Left lung (tissue), 10 donors: ENCODE results near the gene DNHD1. TPM values are rescaled to one million over a fixed set of nuclear protein-coding genes. Genes with fewer than 3 reads are reported as not detected.

Experiments used
- ATAC-seq: fragments of 200-7000 bp; cut with Tn5 transposase; one replicate; pipeline ENCODE4 v1.9.1; 2020; ENCODE audit warnings: moderate library complexity
- DNase-seq, 4 donors: peaks; one replicate each; pipeline ENCODE4 v3.0.0-alpha.2; 2013 to 2020
- H3K27ac ChIP-seq, 2 donors: fragments of 200-600 bp; sonication (generic) in 1 of 2; one replicate each; pipeline versions ENCODE4 v1.5.0 to v1.8.0; 2020 to 2021
- H3K27me3 ChIP-seq, 2 donors: fragments of 200-600 bp; sonication (generic) in 1 of 2; one replicate each; pipeline versions ENCODE4 v1.5.0 to v1.8.0; 2020 to 2021
- H3K36me3 ChIP-seq, 2 donors: fragments of 200-600 bp; sonication (generic) in 1 of 2; one replicate each; pipeline versions ENCODE4 v1.5.0 to v1.8.0; 2020 to 2021
- H3K4me1 ChIP-seq, 2 donors: fragments of 200-600 bp; one replicate each; pipeline ENCODE4 v1.8.0; 2021
- H3K4me3 ChIP-seq, 2 donors: fragments of 200-600 bp; sonication (generic) in 1 of 2; one replicate each; pipeline versions ENCODE4 v1.5.0 to v1.8.0; 2020 to 2021; ENCODE audit warnings: mild to moderate bottlenecking in 1 of 2
- H3K9me3 ChIP-seq, 2 donors: fragments of 200-600 bp; sonication (generic) in 1 of 2; one replicate each; pipeline versions ENCODE4 v1.5.0 to v1.8.0; 2020 to 2021
- intact Hi-C, 2 donors: fragments of 100-400 bp; cut with DNase I; formaldehyde crosslinking; loops; one replicate each; pipeline versions ENCODE4 v1.11.2 to v1.14.2; 2022
- polyA plus RNA-seq, 6 donors: library from polyadenylated mRNA; unstranded; fragments of 120-200 nt; gene quantifications; one replicate each; pipeline ENCODE4 v1.2.1, GENCODE V29; 2013; ENCODE audit not compliant: insufficient read length in 6 of 6
- total RNA-seq, 2 donors: library from RNA; stranded (reverse); fragmentation: NEBNext Ultra II Directional; extraction: Animal tissue kit (Norgen Biotek cat#: 25700); gene quantifications; one replicate each; pipeline ENCODE4 v1.2.1, GENCODE V29; 2021
- TF ChIP-seq, protein P1 (sequence below), 2 donors: fragments of 200-600 bp; sonication (generic) in 1 of 2; IDR thresholded peaks; one replicate each; pipeline versions ENCODE4 v1.5.0 to v1.8.0; 2021; ENCODE audit warnings: antibody characterized with exemption in 2 of 2
- donor health status: DM: no; HTN: yes; CAD: no.
- donor health status: DM: no; HTN: no; CAD: no.

Gene DNHD1
- total and polyA plus RNA-seq, 8 donors, result 7.1 to 18.6 (median 15.5) TPM

DNA sequence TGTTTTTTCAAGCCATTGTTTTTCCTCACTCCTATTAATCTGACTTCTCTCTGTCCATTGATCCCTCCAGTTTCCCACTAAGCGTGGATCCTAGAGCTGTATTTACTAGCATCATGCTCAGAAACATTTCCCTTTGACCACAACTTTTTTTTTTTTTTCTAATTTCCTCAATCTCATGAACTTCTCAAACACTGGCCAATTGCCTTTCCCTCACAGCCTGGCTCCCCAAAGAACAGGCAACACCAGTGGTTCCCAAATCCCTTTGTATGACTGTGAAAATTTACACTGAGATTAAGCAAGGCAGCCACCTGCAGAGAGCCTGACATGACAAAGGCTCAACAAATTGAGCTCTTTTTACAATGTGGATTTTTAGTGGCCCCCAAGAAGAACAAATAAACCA is 123.6 kb downstream of the DNHD1 start:
- ATAC-seq (no peak), DNase-seq (no peak)
- TF ChIP-seq, protein P1, sequence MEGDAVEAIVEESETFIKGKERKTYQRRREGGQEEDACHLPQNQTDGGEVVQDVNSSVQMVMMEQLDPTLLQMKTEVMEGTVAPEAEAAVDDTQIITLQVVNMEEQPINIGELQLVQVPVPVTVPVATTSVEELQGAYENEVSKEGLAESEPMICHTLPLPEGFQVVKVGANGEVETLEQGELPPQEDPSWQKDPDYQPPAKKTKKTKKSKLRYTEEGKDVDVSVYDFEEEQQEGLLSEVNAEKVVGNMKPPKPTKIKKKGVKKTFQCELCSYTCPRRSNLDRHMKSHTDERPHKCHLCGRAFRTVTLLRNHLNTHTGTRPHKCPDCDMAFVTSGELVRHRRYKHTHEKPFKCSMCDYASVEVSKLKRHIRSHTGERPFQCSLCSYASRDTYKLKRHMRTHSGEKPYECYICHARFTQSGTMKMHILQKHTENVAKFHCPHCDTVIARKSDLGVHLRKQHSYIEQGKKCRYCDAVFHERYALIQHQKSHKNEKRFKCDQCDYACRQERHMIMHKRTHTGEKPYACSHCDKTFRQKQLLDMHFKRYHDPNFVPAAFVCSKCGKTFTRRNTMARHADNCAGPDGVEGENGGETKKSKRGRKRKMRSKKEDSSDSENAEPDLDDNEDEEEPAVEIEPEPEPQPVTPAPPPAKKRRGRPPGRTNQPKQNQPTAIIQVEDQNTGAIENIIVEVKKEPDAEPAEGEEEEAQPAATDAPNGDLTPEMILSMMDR (IDR thresholded peaks at IDR 0.05), result no peak

More for the DNA sequence above, 123.6 kb downstream of the DNHD1 start:
- Histone ChIP-seq H3K4me3 (no peak overlapping the region), H3K9me3 (no peaks in the 10 kb centered on the region), H3K4me1 (peaks cover 13 to 40% of the 10 kb centered on the region in 2 donors), H3K27ac (no peak overlapping the region), H3K27me3 (no peaks in the 10 kb centered on the region), H3K36me3 (peaks cover 0 to 38% of the 10 kb centered on the region in 2 donors)
- intact Hi-C loops, result no loop called here

Other genes starting within 250 kb of the DNHD1 start
- not detected for gene CCKBR, start 237.4 kb upstream of the DNHD1 start, total RNA-seq
- under 1 TPM; 0.21 to 0.54 (median 0.27) TPM for gene CCKBR, start 237.4 kb upstream of the DNHD1 start, polyA plus RNA-seq
- 10 to 100 TPM; 61.2 to 87.4 TPM for gene CAVIN3, start 176.8 kb upstream of the DNHD1 start, total RNA-seq
- 10 to 100 TPM; 19.0 to 39.2 (median 25.6) TPM for gene CAVIN3, start 176.8 kb upstream of the DNHD1 start, polyA plus RNA-seq
- 10 to 100 TPM; 55.2 to 79.3 TPM for gene SMPD1, start 106.8 kb upstream of the DNHD1 start, total RNA-seq
- gene SMPD1, start 106.8 kb upstream of the DNHD1 start, polyA plus RNA-seq, result 10 to 100 TPM; 18.6 to 27.8 (median 22.7) TPM
- gene APBB1, start 78.2 kb upstream of the DNHD1 start, total RNA-seq, result 10 to 100 TPM; 30.7 to 32.1 TPM
- gene APBB1, start 78.2 kb upstream of the DNHD1 start, polyA plus RNA-seq, result 10 to 100 TPM; 40.2 to 47.1 (median 44.5) TPM
- under 1 TPM; 0.86 to 0.90 TPM for gene HPX, start 56.3 kb upstream of the DNHD1 start, total RNA-seq
- gene HPX, start 56.3 kb upstream of the DNHD1 start, polyA plus RNA-seq, result 10 to 100 TPM in 2 of 6 donors, 1 to 10 TPM in 4; 5.8 to 11.4 (median 7.4) TPM
- gene TRIM3, start 23.3 kb upstream of the DNHD1 start, total RNA-seq, result 10 to 100 TPM; 20.6 to 24.5 TPM
- gene TRIM3, start 23.3 kb upstream of the DNHD1 start, polyA plus RNA-seq, result 10 to 100 TPM; 22.5 to 35.5 (median 27.4) TPM
- 10 to 100 TPM; 41.3 to 51.0 TPM for gene ARFIP2, start 15.9 kb upstream of the DNHD1 start, total RNA-seq
- gene ARFIP2, start 15.9 kb upstream of the DNHD1 start, polyA plus RNA-seq, result 10 to 100 TPM; 61.2 to 75.0 (median 67.6) TPM
- gene TIMM10B, start 15.8 kb upstream of the DNHD1 start, total RNA-seq, result 10 to 100 TPM; 36.8 to 46.4 TPM
- gene TIMM10B, start 15.8 kb upstream of the DNHD1 start, polyA plus RNA-seq, result 10 to 100 TPM; 29.0 to 33.0 (median 30.2) TPM
- 10 to 100 TPM; 18.0 to 19.5 TPM for gene RRP8, start 106.3 kb downstream of the DNHD1 start, total RNA-seq
- gene RRP8, start 106.3 kb downstream of the DNHD1 start, polyA plus RNA-seq, result 10 to 100 TPM; 17.0 to 24.4 (median 22.2) TPM
- 100 to 1,000 TPM; 155 to 165 TPM for gene ILK, start 106.5 kb downstream of the DNHD1 start, total RNA-seq
- 100 to 1,000 TPM; 146 to 158 (median 152) TPM for gene ILK, start 106.5 kb downstream of the DNHD1 start, polyA plus RNA-seq
- 100 to 1,000 TPM; 127 TPM for gene TAF10, start 114.9 kb downstream of the DNHD1 start, total RNA-seq
- gene TAF10, start 114.9 kb downstream of the DNHD1 start, polyA plus RNA-seq, result 10 to 100 TPM; 44.6 to 72.1 (median 59.1) TPM
- gene TPP1, start 122.1 kb downstream of the DNHD1 start, total RNA-seq, result 100 to 1,000 TPM; 202 to 264 TPM
- gene TPP1, start 122.1 kb downstream of the DNHD1 start, polyA plus RNA-seq, result 10 to 100 TPM; 60.3 to 81.1 (median 68.6) TPM
- gene DCHS1, start 158.5 kb downstream of the DNHD1 start, total RNA-seq, result 10 to 100 TPM; 15.4 to 18.9 TPM
- 10 to 100 TPM; 32.8 to 49.5 (median 40.9) TPM for gene DCHS1, start 158.5 kb downstream of the DNHD1 start, polyA plus RNA-seq
- gene MRPL17, start 186.1 kb downstream of the DNHD1 start, total RNA-seq, result 10 to 100 TPM; 47.6 to 51.6 TPM
- gene MRPL17, start 186.1 kb downstream of the DNHD1 start, polyA plus RNA-seq, result 10 to 100 TPM; 45.0 to 57.3 (median 51.7) TPM